WTC11 (cell line): ENCODE data around the gene GHR. TPM values are rescaled to one million over a fixed set of nuclear protein-coding genes. Genes with fewer than 3 reads are reported as not detected.

Experiments used
- ATAC-seq: fragments of 200-7000 bp; cut with Tn5 transposase; 2 replicates; pipeline ENCODE4 v1.10.0; 2021; ENCODE audit warnings: mild to moderate bottlenecking, moderate library complexity
- CTCF ChIA-PET: fragments of 300-600 bp; sonication (Branson Sonifier 250); formaldehyde crosslinking; loops from one replicate; lab custom pipeline; 2021; ENCODE audit warnings: antibody characterized with exemption; lab: Charles Lee
- POLR2A ChIA-PET: fragments of 350-600 bp; sonication (Branson Sonifier 250); formaldehyde crosslinking; loops from one replicate; lab custom pipeline; 2021; ENCODE audit warnings: antibody characterized with exemption; lab: Charles Lee
- DNase-seq: peaks from one replicate; pipeline ENCODE4 v3.0.0; 2021; ENCODE audit warnings: low spot score
- H3K27ac Mint-ChIP-seq: 2 replicates; pipeline ENCODE4 v1.8.0; 2021; ENCODE audit warnings: mixed read lengths
- H3K27me3 Mint-ChIP-seq: 2 replicates; pipeline ENCODE4 v1.8.0; 2021; ENCODE audit warnings: low read depth, mild to moderate bottlenecking, moderate library complexity, mixed read lengths
- H3K36me3 Mint-ChIP-seq: 2 replicates; pipeline ENCODE4 v1.8.0; 2021; ENCODE audit warnings: mixed read lengths
- H3K4me1 Mint-ChIP-seq: 2 replicates; pipeline ENCODE4 v1.8.0; 2022; ENCODE audit warnings: mixed read lengths
- H3K4me3 Mint-ChIP-seq: 2 replicates; pipeline ENCODE4 v1.8.0; 2021; ENCODE audit warnings: mild to moderate bottlenecking, moderate library complexity, mixed read lengths
- H3K9me3 Mint-ChIP-seq: 2 replicates; pipeline ENCODE4 v1.8.0; 2021; ENCODE audit warnings: mixed read lengths
- ATF1 ChIP-seq: sonication (generic); formaldehyde crosslinking; IDR thresholded peaks from 2 replicates; pipeline ENCODE4 v1.8.1; 2023; ENCODE audit warnings: mild to moderate bottlenecking, moderate library complexity, missing genetic modification reagents
- CREB1 ChIP-seq: sonication (generic); formaldehyde crosslinking; IDR thresholded peaks from 2 replicates; pipeline ENCODE4 v1.8.0; 2023; ENCODE audit warnings: mild to moderate bottlenecking, missing genetic modification reagents
- E2F1 ChIP-seq: sonication (generic); formaldehyde crosslinking; IDR thresholded peaks from 2 replicates; pipeline ENCODE4 v1.8.0; 2022; ENCODE audit warnings: mild to moderate bottlenecking, missing genetic modification reagents
- EMX1 ChIP-seq: fragments of 250-450 bp; sonication (Bioruptor Pico); IDR thresholded peaks from 2 replicates; pipeline ENCODE4 v1.8.0; 2021; ENCODE audit warnings: mild to moderate bottlenecking
- ESRRA ChIP-seq: sonication (generic); formaldehyde crosslinking; IDR thresholded peaks from 2 replicates; pipeline ENCODE4 v1.8.1; 2022; ENCODE audit warnings: mild to moderate bottlenecking, missing genetic modification reagents, borderline replicate concordance
- FOXP1 ChIP-seq: sonication (generic); formaldehyde crosslinking; IDR thresholded peaks from 2 replicates; pipeline ENCODE4 v1.8.0; 2022; ENCODE audit warnings: missing genetic modification reagents, mild to moderate bottlenecking, moderate library complexity, borderline replicate concordance
- GRHL2 ChIP-seq: fragments of 250-450 bp; sonication (Bioruptor Pico); IDR thresholded peaks from 2 replicates; pipeline ENCODE4 v1.8.0; 2022; ENCODE audit warnings: mild to moderate bottlenecking, moderate library complexity; ENCODE audit not compliant: insufficient replicate concordance, severe bottlenecking
- HMGA2 ChIP-seq: fragments of 250-450 bp; sonication (Bioruptor Pico); IDR thresholded peaks from 2 replicates; pipeline ENCODE4 v1.4.0; 2021; ENCODE audit warnings: mild to moderate bottlenecking, moderate library complexity
- NR1H2 ChIP-seq: sonication (generic); formaldehyde crosslinking; IDR thresholded peaks from 2 replicates; pipeline ENCODE4 v1.9.0; 2021; ENCODE audit warnings: mild to moderate bottlenecking, moderate library complexity, missing genetic modification reagents
- SP1 ChIP-seq: sonication (generic); formaldehyde crosslinking; conservative IDR thresholded peaks from 2 replicates; pipeline ENCODE4 v1.8.1; 2022; ENCODE audit warnings: missing genetic modification reagents
- USF2 ChIP-seq: sonication (generic); formaldehyde crosslinking; IDR thresholded peaks from 2 replicates; pipeline ENCODE4 v1.8.1; 2023; ENCODE audit warnings: mild to moderate bottlenecking, missing genetic modification reagents, moderate library complexity
- ZNF121 ChIP-seq: sonication (generic); formaldehyde crosslinking; IDR thresholded peaks from 2 replicates; pipeline ENCODE4 v1.8.0; 2023; ENCODE audit warnings: missing genetic modification reagents
- ZNF219 ChIP-seq: sonication (generic); formaldehyde crosslinking; IDR thresholded peaks from 2 replicates; pipeline ENCODE4 v1.8.0; 2023; ENCODE audit warnings: missing genetic modification reagents, mild to moderate bottlenecking, borderline replicate concordance
- ZNF671 ChIP-seq: fragments of 250-450 bp; sonication (Bioruptor Pico); IDR thresholded peaks from 2 replicates; pipeline ENCODE4 v1.8.0; 2021; ENCODE audit warnings: mild to moderate bottlenecking
- total RNA-seq: library from RNA; stranded (reverse); gene quantifications from 3 replicates; pipeline ENCODE4 v1.2.3, GENCODE V29; 2021
- TF ChIP-seq, protein P1 (sequence below): sonication (generic); formaldehyde crosslinking; conservative IDR thresholded peaks from 2 replicates; pipeline ENCODE4 v1.8.1; 2023; ENCODE audit warnings: mild to moderate bottlenecking, low read depth, missing genetic modification reagents, moderate library complexity
- TF ChIP-seq, protein P2 (sequence below): sonication (generic); formaldehyde crosslinking; IDR thresholded peaks from 2 replicates; pipeline ENCODE4 v1.8.0; 2022; ENCODE audit warnings: mild to moderate bottlenecking, missing genetic modification reagents
- TF ChIP-seq, protein P3 (sequence below): sonication (generic); formaldehyde crosslinking; IDR thresholded peaks from 2 replicates; pipeline ENCODE4 v1.8.1; 2023; ENCODE audit warnings: mild to moderate bottlenecking, missing genetic modification reagents
- TF ChIP-seq, protein P4 (sequence below): sonication (generic); formaldehyde crosslinking; IDR thresholded peaks from 2 replicates; pipeline ENCODE4 v1.8.0; 2022; ENCODE audit warnings: mild to moderate bottlenecking, missing genetic modification reagents

Gene GHR
- total RNA-seq, 1 experiment from 2014 or later, result 0.57 TPM

DNA sequence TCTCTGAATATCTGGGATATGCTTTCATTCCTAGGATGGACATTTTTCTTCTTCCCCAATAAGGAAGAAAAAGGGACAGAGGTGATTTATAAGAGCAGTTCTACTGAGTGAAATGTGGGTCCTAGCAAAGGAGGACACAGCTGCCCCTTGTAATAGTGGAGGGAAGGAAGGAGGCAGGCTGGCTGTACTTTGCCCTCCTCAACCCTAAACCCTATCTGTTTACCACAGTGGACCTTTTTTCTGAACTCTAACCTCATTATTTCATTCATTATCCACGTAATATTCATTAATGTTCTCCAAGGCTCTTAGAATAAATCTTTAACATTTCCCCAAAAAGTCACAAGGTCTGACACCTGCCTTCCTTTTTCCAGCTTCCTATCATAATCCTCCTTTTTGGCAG, 37.8 kb downstream of the GHR start (continued):
- TF ChIP-seq, protein P1, sequence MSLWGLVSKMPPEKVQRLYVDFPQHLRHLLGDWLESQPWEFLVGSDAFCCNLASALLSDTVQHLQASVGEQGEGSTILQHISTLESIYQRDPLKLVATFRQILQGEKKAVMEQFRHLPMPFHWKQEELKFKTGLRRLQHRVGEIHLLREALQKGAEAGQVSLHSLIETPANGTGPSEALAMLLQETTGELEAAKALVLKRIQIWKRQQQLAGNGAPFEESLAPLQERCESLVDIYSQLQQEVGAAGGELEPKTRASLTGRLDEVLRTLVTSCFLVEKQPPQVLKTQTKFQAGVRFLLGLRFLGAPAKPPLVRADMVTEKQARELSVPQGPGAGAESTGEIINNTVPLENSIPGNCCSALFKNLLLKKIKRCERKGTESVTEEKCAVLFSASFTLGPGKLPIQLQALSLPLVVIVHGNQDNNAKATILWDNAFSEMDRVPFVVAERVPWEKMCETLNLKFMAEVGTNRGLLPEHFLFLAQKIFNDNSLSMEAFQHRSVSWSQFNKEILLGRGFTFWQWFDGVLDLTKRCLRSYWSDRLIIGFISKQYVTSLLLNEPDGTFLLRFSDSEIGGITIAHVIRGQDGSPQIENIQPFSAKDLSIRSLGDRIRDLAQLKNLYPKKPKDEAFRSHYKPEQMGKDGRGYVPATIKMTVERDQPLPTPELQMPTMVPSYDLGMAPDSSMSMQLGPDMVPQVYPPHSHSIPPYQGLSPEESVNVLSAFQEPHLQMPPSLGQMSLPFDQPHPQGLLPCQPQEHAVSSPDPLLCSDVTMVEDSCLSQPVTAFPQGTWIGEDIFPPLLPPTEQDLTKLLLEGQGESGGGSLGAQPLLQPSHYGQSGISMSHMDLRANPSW, result no peak
- TF ChIP-seq, protein P2, sequence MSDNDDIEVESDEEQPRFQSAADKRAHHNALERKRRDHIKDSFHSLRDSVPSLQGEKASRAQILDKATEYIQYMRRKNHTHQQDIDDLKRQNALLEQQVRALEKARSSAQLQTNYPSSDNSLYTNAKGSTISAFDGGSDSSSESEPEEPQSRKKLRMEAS (CRISPR knock-in tag), result no peak
- TF ChIP-seq ATF1 (CRISPR knock-in tag) (no peak), E2F1 (CRISPR knock-in tag) (no peak), SP1 (CRISPR knock-in tag) (no peak), ZNF671 (no peak), HMGA2 (no peak), FOXP1 (CRISPR knock-in tag) (no peak), NR1H2 (CRISPR knock-in tag) (no peak)
- TF ChIP-seq, protein P3, sequence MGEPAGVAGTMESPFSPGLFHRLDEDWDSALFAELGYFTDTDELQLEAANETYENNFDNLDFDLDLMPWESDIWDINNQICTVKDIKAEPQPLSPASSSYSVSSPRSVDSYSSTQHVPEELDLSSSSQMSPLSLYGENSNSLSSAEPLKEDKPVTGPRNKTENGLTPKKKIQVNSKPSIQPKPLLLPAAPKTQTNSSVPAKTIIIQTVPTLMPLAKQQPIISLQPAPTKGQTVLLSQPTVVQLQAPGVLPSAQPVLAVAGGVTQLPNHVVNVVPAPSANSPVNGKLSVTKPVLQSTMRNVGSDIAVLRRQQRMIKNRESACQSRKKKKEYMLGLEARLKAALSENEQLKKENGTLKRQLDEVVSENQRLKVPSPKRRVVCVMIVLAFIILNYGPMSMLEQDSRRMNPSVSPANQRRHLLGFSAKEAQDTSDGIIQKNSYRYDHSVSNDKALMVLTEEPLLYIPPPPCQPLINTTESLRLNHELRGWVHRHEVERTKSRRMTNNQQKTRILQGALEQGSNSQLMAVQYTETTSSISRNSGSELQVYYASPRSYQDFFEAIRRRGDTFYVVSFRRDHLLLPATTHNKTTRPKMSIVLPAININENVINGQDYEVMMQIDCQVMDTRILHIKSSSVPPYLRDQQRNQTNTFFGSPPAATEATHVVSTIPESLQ (CRISPR knock-in tag), result no peak

GRCh38 chr5:42461507-42461906, 38.3 kb downstream of the GHR start:
- DNase-seq, result no peak
- Mint-ChIP-seq H3K27me3 (no peaks in the 10 kb centered on the region), H3K4me3 (no peak overlapping the region), H3K36me3 (no peaks in the 10 kb centered on the region), H3K4me1 (peaks cover 5% of the 10 kb centered on the region; the same call in 1 of the 2 replicates), H3K27ac (no peak overlapping the region), H3K9me3 (peaks cover 5% of the 10 kb centered on the region)
- no peak for ATAC-seq
- ChIA-PET CTCF (no interaction called here), POLR2A (interaction anchor here (0.6 kb wide), 1 partner anchor 10 kb away, joined by 7 read pairs; no protein-coding TSS in a partner anchor)
- TF ChIP-seq GRHL2 (CRISPR knock-in tag) (no peak), USF2 (CRISPR knock-in tag) (no peak), EMX1 (no peak), CREB1 (no peak), ZNF121 (CRISPR knock-in tag) (no peak), ZNF219 (CRISPR knock-in tag) (no peak), ESRRA (no peak)
- TF ChIP-seq, protein P4, sequence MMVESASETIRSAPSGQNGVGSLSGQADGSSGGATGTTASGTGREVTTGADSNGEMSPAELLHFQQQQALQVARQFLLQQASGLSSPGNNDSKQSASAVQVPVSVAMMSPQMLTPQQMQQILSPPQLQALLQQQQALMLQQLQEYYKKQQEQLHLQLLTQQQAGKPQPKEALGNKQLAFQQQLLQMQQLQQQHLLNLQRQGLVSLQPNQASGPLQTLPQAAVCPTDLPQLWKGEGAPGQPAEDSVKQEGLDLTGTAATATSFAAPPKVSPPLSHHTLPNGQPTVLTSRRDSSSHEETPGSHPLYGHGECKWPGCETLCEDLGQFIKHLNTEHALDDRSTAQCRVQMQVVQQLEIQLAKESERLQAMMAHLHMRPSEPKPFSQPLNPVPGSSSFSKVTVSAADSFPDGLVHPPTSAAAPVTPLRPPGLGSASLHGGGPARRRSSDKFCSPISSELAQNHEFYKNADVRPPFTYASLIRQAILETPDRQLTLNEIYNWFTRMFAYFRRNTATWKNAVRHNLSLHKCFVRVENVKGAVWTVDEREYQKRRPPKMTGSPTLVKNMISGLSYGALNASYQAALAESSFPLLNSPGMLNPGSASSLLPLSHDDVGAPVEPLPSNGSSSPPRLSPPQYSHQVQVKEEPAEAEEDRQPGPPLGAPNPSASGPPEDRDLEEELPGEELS (CRISPR knock-in tag), result no peak
